GM12878 (cell line): ENCODE results near the gene MAP7. TPM values are rescaled to one million over a fixed set of nuclear protein-coding genes. Genes with fewer than 3 reads are reported as not detected.

Experiments used
- ATAC-seq: fragments of 200-7000 bp; cut with Tn5 transposase; 3 replicates; pipeline ENCODE4 v1.9.1; 2020; ENCODE audit warnings: mild to moderate bottlenecking, moderate library complexity
- BruUV-seq: library from RNA; stranded (reverse); fragments of 400-500 nt; replicated peaks from 2 replicates; lab custom pipeline; 2021; lab: Mats Ljungman, UMichigan
- CTCF ChIA-PET: fragments of 300-600 bp; sonication (Branson Sonifier 250); formaldehyde crosslinking; extraction: SDS; loops from one replicate; lab custom pipeline; 2021; ENCODE audit warnings: inconsistent platforms; lab: Yijun Ruan, JAX
- POLR2A ChIA-PET: fragments of 350-600 bp; formaldehyde crosslinking; extraction: SDS; loops from one replicate; lab custom pipeline; 2021; ENCODE audit warnings: inconsistent platforms; lab: Charles Lee
- RAD21 ChIA-PET: fragments of 300-600 bp; sonication (Branson Sonifier 250); formaldehyde crosslinking; loops from one replicate; lab custom pipeline; 2023; ENCODE audit warnings: antibody characterized with exemption; ENCODE audit not compliant: unreplicated experiment; lab: Charles Lee
- SMC1A ChIA-PET: fragments of 300-600 bp; sonication (Branson Sonifier 250); formaldehyde crosslinking; loops from one replicate; lab custom pipeline; 2023; ENCODE audit not compliant: unreplicated experiment, uncharacterized antibody; lab: Charles Lee
- DNase-seq: peaks from one replicate; pipeline ENCODE4 v3.0.0-alpha.2; 2011; ENCODE audit warnings: low read depth, low spot score
- FAIRE-seq: peaks from 3 replicates; lab custom pipeline; 2011; peaks lifted over from hg19 to GRCh38; lab: Jason Lieb, UNC
- H2AFZ ChIP-seq: 2 replicates; pipeline ENCODE4 v1.6.0; 2011; ENCODE audit warnings: low read depth, low read length, control low read depth; ENCODE audit not compliant: control insufficient read depth
- H3K27ac ChIP-seq: 2 replicates; pipeline ENCODE4 v1.5.1; 2011; ENCODE audit warnings: control low read depth; ENCODE audit not compliant: control insufficient read depth, insufficient read depth
- H3K27me3 ChIP-seq, 2 experiments: replicated peaks in 1 of 2; 2 replicates each; pipeline versions ENCODE4 v1.6.0 to v1.6.1; 2011; ENCODE audit warnings: low read length in 1 of 2; ENCODE audit not compliant: control insufficient read depth in 2 of 2, insufficient read depth in 2 of 2
- H3K36me3 ChIP-seq, 2 experiments: 2 replicates each; pipeline ENCODE4 v1.5.1; 2011; ENCODE audit warnings: low read length in 1 of 2; ENCODE audit not compliant: control insufficient read depth in 2 of 2, insufficient read depth in 2 of 2
- H3K4me1 ChIP-seq: 2 replicates; pipeline ENCODE4 v1.6.1; 2011; ENCODE audit warnings: mild to moderate bottlenecking, low read length, moderate library complexity, mixed read lengths; ENCODE audit not compliant: control insufficient read depth, insufficient read depth
- H3K4me2 ChIP-seq: 2 replicates; pipeline ENCODE4 v1.6.0; 2011; ENCODE audit warnings: control low read depth; ENCODE audit not compliant: control insufficient read depth, insufficient read depth
- H3K4me3 ChIP-seq: fragments of 200-600 bp; sonication (generic); 2 replicates; pipeline ENCODE4 v1.5.1; 2016
- H3K79me2 ChIP-seq: 2 replicates; pipeline ENCODE4 v1.6.0; 2011; ENCODE audit warnings: low read length; ENCODE audit not compliant: control insufficient read depth, insufficient read depth
- H3K9ac ChIP-seq: 2 replicates; pipeline ENCODE4 v1.8.0; 2011; ENCODE audit warnings: low read length, control low read depth, mixed read lengths; ENCODE audit not compliant: control insufficient read depth, insufficient read depth
- H3K9me3 ChIP-seq: replicated peaks from 3 replicates; pipeline ENCODE4 v1.5.1; 2011; ENCODE audit warnings: mild to moderate bottlenecking, low read length; ENCODE audit not compliant: control insufficient read depth, insufficient read depth
- H4K20me1 ChIP-seq: 2 replicates; pipeline ENCODE4 v1.6.0; 2011; ENCODE audit not compliant: control insufficient read depth, insufficient read depth
- ATF7 ChIP-seq: fragments of 450-650 bp; IDR thresholded peaks from 2 replicates; pipeline ENCODE4 v1.6.1; 2016; ENCODE audit warnings: low read depth, mild to moderate bottlenecking
- BRCA1 ChIP-seq: IDR thresholded peaks from 2 replicates; pipeline ENCODE4 v1.6.1; 2011; ENCODE audit warnings: low read depth, low read length, improper control_type of control experiment
- CEBPB ChIP-seq, 2 experiments: fragments of 150-350 bp in 1 of 2; IDR thresholded peaks; 2 replicates each; pipeline ENCODE4 v1.6.1; 2012 to 2014; ENCODE audit warnings: low read depth in 2 of 2, low read length in 2 of 2, borderline replicate concordance in 1 of 2, inconsistent platforms in 1 of 2
- EZH2 ChIP-seq: IDR thresholded peaks from 2 replicates; pipeline ENCODE4 v1.6.1; 2012; ENCODE audit warnings: low read depth, mild to moderate bottlenecking, control low read depth, inconsistent platforms, low read length, borderline replicate concordance; ENCODE audit not compliant: control insufficient read depth
- HCFC1 ChIP-seq: fragments of 150-350 bp; IDR thresholded peaks from 2 replicates; pipeline ENCODE4 v1.6.1; 2014; ENCODE audit warnings: low read length
- JUND ChIP-seq: IDR thresholded peaks from 2 replicates; pipeline ENCODE4 v1.6.1; 2012; ENCODE audit warnings: low read depth, mild to moderate bottlenecking, low read length, improper control_type of control experiment, moderate library complexity
- MLLT1 ChIP-seq: fragments of 450-650 bp; IDR thresholded peaks from 2 replicates; pipeline ENCODE4 v1.6.1; 2016; ENCODE audit warnings: mild to moderate bottlenecking
- MTA3 ChIP-seq: IDR thresholded peaks from 2 replicates; pipeline ENCODE4 v1.6.1; 2012; ENCODE audit warnings: low read length, inconsistent platforms, borderline replicate concordance
- MYB ChIP-seq: fragments of 150-350 bp; IDR thresholded peaks from 2 replicates; pipeline ENCODE4 v1.6.1; 2014; ENCODE audit warnings: mild to moderate bottlenecking, low read depth, low read length, borderline replicate concordance
- NBN ChIP-seq: fragments of 450-650 bp; IDR thresholded peaks from 2 replicates; pipeline ENCODE4 v1.6.1; 2016
- NFYA ChIP-seq: IDR thresholded peaks from 2 replicates; pipeline ENCODE4 v1.6.1; 2011; ENCODE audit warnings: low read depth, mild to moderate bottlenecking, low read length, improper control_type of control experiment, borderline replicate concordance
- PAX5 ChIP-seq: IDR thresholded peaks from 2 replicates; pipeline ENCODE4 v1.6.1; 2011; ENCODE audit warnings: low read depth, low read length, borderline replicate concordance
- PAX8 ChIP-seq: fragments of 450-650 bp; IDR thresholded peaks from 2 replicates; pipeline ENCODE4 v1.6.1; 2017; ENCODE audit warnings: mild to moderate bottlenecking, moderate library complexity
- RAD21 ChIP-seq: IDR thresholded peaks from 2 replicates; pipeline ENCODE4 v1.6.1; 2011; ENCODE audit warnings: mild to moderate bottlenecking, low read depth, low read length, moderate library complexity; ENCODE audit not compliant: insufficient read depth
- RAD51 ChIP-seq: fragments of 450-650 bp; IDR thresholded peaks from 2 replicates; pipeline ENCODE4 v1.6.1; 2016; ENCODE audit warnings: moderate library complexity, mild to moderate bottlenecking, inconsistent platforms
- STAT1 ChIP-seq: fragments of 450-650 bp; conservative IDR thresholded peaks from 2 replicates; pipeline ENCODE4 v1.6.1; 2014; ENCODE audit warnings: antibody characterized with exemption, mild to moderate bottlenecking
- SUPT20H ChIP-seq: IDR thresholded peaks from 2 replicates; pipeline ENCODE4 v1.6.1; 2011; ENCODE audit warnings: low read depth, mild to moderate bottlenecking, low read length, moderate library complexity, borderline replicate concordance; ENCODE audit not compliant: control insufficient read depth
- TAF1 ChIP-seq: IDR thresholded peaks from 2 replicates; pipeline ENCODE4 v1.6.1; 2011; ENCODE audit warnings: mild to moderate bottlenecking, low read depth, low read length, borderline replicate concordance
- WRNIP1 ChIP-seq: IDR thresholded peaks from 2 replicates; pipeline ENCODE4 v1.6.1; 2011; ENCODE audit warnings: low read depth, low read length, improper control_type of control experiment, borderline replicate concordance
- WGBS: methylation state at CpG from one replicate; pipeline ENCODE4 v1.1.6; 2016; ENCODE audit warnings: low lambda C conversion rate; ENCODE audit not compliant: insufficient replicate concordance, insufficient coverage; ENCODE audit errors: missing lambda C conversion rate; 5-methylcytosine and 5-hydroxymethylcytosine counted together
- in situ Hi-C: fragments of 300-500 bp; cut with MboI; formaldehyde crosslinking; loops from 9 replicates; pipeline ENCODE4 v1.14.3; 2018; ENCODE audit warnings: mixed read lengths
- intact Hi-C: fragments of 100-400 bp; cut with micrococcal nuclease; formaldehyde crosslinking; loops from one replicate; pipeline ENCODE4 v1.14.2; 2022; ENCODE audit not compliant: unreplicated experiment
- polyA plus RNA-seq, 11 experiments: library from polyadenylated mRNA; depleted of rRNA in 4 of 11; unstranded in 6 of 11; stranded (reverse) in 5 of 11; fragments of >200 nt; fragmentation: Nextera tagmentation in 4 of 11; fragmentation: Illumina TruSeq in 1 of 11; extraction: Ambion mirVana in 4 of 11; extraction: Trizol in 1 of 11; gene quantifications; 1 replicate in 1 of 11; 2 replicates in 10 of 11; pipeline versions ENCODE4 v1.2.1 to v1.2.3, GENCODE V29; 2011 to 2016; ENCODE audit warnings: inconsistent platforms in 2 of 11, missing spikeins in 2 of 11, low read depth in 1 of 11
- total RNA-seq, 4 experiments: library from RNA; depleted of rRNA in 3 of 4; stranded (reverse); fragments of >200 nt in 3 of 4; fragmentation: Illumina TruSeq in 1 of 4; extraction: Trizol in 1 of 4; gene quantifications; 2 replicates each; pipeline versions ENCODE4 v1.2.1 to v1.2.3, GENCODE V29; 2013 to 2021

Gene MAP7
- total and polyA plus RNA-seq, 10 of the 15 experiments (the other 5 are each of a cell fraction or from before 2014, with no cell fraction given): 0.04 to 0.17 (median 0.08) TPM; not detected in 2

- Histone ChIP-seq H4K20me1 (no peaks in the 10 kb centered on the region), H3K27ac (no peak overlapping the region), H3K4me2 (no peak overlapping the region), H3K4me1 (peaks cover 5% of the 10 kb centered on the region; the same call in 1 of the 2 replicates), H2AFZ (no peak overlapping the region), H3K4me3 (no peak overlapping the region), H3K9ac (no peak overlapping the region), H3K9me3 (no peaks in the 10 kb centered on the region), H3K36me3 (no peaks in the 10 kb centered on the region), H3K27me3 (peaks cover 0 to 6% of the 10 kb centered on the region in 2 experiments; a peak in 2 of 4 replicates), H3K79me2 (no peaks in the 10 kb centered on the region)
- intact Hi-C loops (no loop called here), in situ Hi-C loops (no loop called here)
- ChIA-PET CTCF (no interaction called here), SMC1A (no interaction called here), POLR2A (no interaction called here), RAD21 (no interaction called here)
- DNase-seq (no peak), ATAC-seq (no peak), FAIRE-seq (peak; percentile 41)
- WGBS: 0% methylated on average over 4 of the region's 4 CpGs
- BruUV-seq: no TSS peak
- TF ChIP-seq STAT1 (no peak), WRNIP1 (no peak), HCFC1 (no peak), RAD51 (no peak), NFYA (no peak), PAX5 (no peak), ATF7 (no peak), TAF1 (no peak)
These were observed 86.5 kb downstream of the MAP7 start for GRCh38 chr6:136463743-136464142.

- Histone ChIP-seq H3K27me3 (no peaks in the 10 kb centered on the region; a peak in 1 of 4 replicates), H3K4me3 (no peak overlapping the region), H2AFZ (no peak overlapping the region), H3K4me2 (no peak overlapping the region), H3K9me3 (no peaks in the 10 kb centered on the region), H3K79me2 (no peaks in the 10 kb centered on the region), H3K9ac (no peak overlapping the region), H3K27ac (no peak overlapping the region), H4K20me1 (no peaks in the 10 kb centered on the region), H3K36me3 (no peaks in the 10 kb centered on the region), H3K4me1 (no peaks in the 10 kb centered on the region)
- BruUV-seq: no TSS peak
- POLR2A ChIA-PET: no interaction called here
- in situ Hi-C loops: no loop called here
- CTCF ChIA-PET: no interaction called here
- DNase-seq (no peak), ATAC-seq (no peak), FAIRE-seq (peak; percentile 7)
- RAD21 ChIA-PET: no interaction called here
- intact Hi-C loops: no loop called here
- SMC1A ChIA-PET: no interaction called here
- 3% methylated on average over 2 of the region's 2 CpGs for WGBS
- TF ChIP-seq RAD21: no peak
- no peak for TF ChIP-seq CEBPB (IDR thresholded peaks at IDR 0.05; ENCODE audit: borderline replicate concordance in 1 of 2, low read depth in 2 of 2, low read length in 2 of 2)
- TF ChIP-seq MYB: no peak
- TF ChIP-seq NBN: no peak
- no peak for TF ChIP-seq MTA3
- TF ChIP-seq SUPT20H: no peak
- TF ChIP-seq BRCA1: no peak
- no peak for TF ChIP-seq EZH2
- no peak for TF ChIP-seq MLLT1
- TF ChIP-seq JUND: no peak
- TF ChIP-seq PAX8: no peak
These were observed 103.5 kb downstream of the MAP7 start for GRCh38 chr6:136446579-136447187.
